Sigmoid colon (tissue), 7 donors: Measurements from ENCODE around the gene PCSK9. TPM values are rescaled to one million over a fixed set of nuclear protein-coding genes. Genes with fewer than 3 reads are reported as not detected.

Experiments used
- DNase-seq: peaks from one replicate; pipeline ENCODE4 v3.0.0-alpha.2; 2019
- H3K27ac ChIP-seq, 4 donors: fragments of 200-600 bp; sonication (generic); one replicate each; pipeline ENCODE4 v1.5.1; 2016 to 2019; ENCODE audit warnings: mild to moderate bottlenecking in 1 of 4
- H3K27me3 ChIP-seq, 3 donors: fragments of 200-600 bp; sonication (generic); one replicate each; pipeline ENCODE4 v1.5.1; 2019; ENCODE audit warnings: mild to moderate bottlenecking in 1 of 3
- H3K36me3 ChIP-seq, 4 donors: fragments of 200-600 bp; sonication (generic); one replicate each; pipeline ENCODE4 v1.5.1; 2016 to 2019
- H3K4me1 ChIP-seq, 4 donors: fragments of 200-600 bp; sonication (generic); one replicate each; pipeline ENCODE4 v1.5.1; 2017 to 2019
- H3K4me3 ChIP-seq, 4 donors: fragments of 200-600 bp; sonication (generic); one replicate each; pipeline ENCODE4 v1.5.1; 2017 to 2019; ENCODE audit warnings: mild to moderate bottlenecking in 2 of 4, moderate library complexity in 1 of 4
- H3K9me3 ChIP-seq, 4 donors: fragments of 200-600 bp in 3 of 4; sonication (generic) in 3 of 4; one replicate each; pipeline versions ENCODE4 v1.5.1 to v1.6.1; 2013 to 2019
- CTCF ChIP-seq, 4 experiments: fragments of 450-650 bp in 3 of 4; fragments of 200-600 bp in 1 of 4; IDR thresholded peaks; one replicate each; pipeline ENCODE4 v1.5.1; 2016 to 2019; ENCODE audit warnings: antibody characterized with exemption in 4 of 4, mild to moderate bottlenecking in 3 of 4, moderate library complexity in 2 of 4
- EP300 ChIP-seq, 4 donors: sonication (generic); formaldehyde crosslinking; IDR thresholded peaks; one replicate each; pipeline ENCODE4 v1.6.1; 2017; ENCODE audit warnings: antibody characterized with exemption in 4 of 4
- POLR2A ChIP-seq, 2 donors: fragments of 450-650 bp; IDR thresholded peaks; one replicate each; pipeline ENCODE4 v1.6.1; 2016; ENCODE audit warnings: antibody characterized with exemption in 2 of 2, mild to moderate bottlenecking in 2 of 2, moderate library complexity in 2 of 2
- POLR2AphosphoS5 ChIP-seq, 4 donors: sonication (generic); formaldehyde crosslinking; IDR thresholded peaks; one replicate each; pipeline ENCODE4 v1.6.1; 2017; ENCODE audit warnings: antibody characterized with exemption in 4 of 4
- WGBS, 2 donors: extraction: QIAGEN DNeasy Blood & Tissue Kit; methylation state at CpG; one replicate each; pipeline ENCODE4 v1.1.7; 2013; 5-methylcytosine and 5-hydroxymethylcytosine counted together
- intact Hi-C: fragments of 100-400 bp; cut with DNase I; formaldehyde crosslinking; loops from one replicate; pipeline ENCODE4 v1.15.1; 2023
- polyA plus RNA-seq, 3 donors: library from polyadenylated mRNA; stranded (reverse); fragments of 200-250 nt; gene quantifications; one replicate each; pipeline ENCODE4 v1.2.3, GENCODE V29; 2013
- total RNA-seq, 4 donors: library from RNA; depleted of rRNA; stranded (reverse); fragments of >200 nt; gene quantifications; one replicate each; pipeline ENCODE4 v1.1.0, GENCODE V29; 2016
- donor health status: healthy with polysubstance abuse.
- donor health status: Bipolar disorder and iron deficiency.
- donor health status: healthy.

The PCSK9 gene
- under 1 TPM in 1 of 4 donors, not detected in 3; 0.28 TPM for total RNA-seq
- 10 to 100 TPM in 1 of 3 donors, 1 to 10 TPM in 2; 1.2 to 41.9 (median 5.5) TPM for polyA plus RNA-seq

- H3K4me1 ChIP-seq = peaks cover 0 to 15% (median 11%) of the 10 kb centered on the region in 4 donors
- no peak for TF ChIP-seq EP300 (IDR thresholded peaks at IDR 0.05)
- no peak for TF ChIP-seq POLR2A (IDR thresholded peaks at IDR 0.05)
- TF ChIP-seq CTCF (IDR thresholded peaks at IDR 0.05) = no peak
- TF ChIP-seq POLR2AphosphoS5 (IDR thresholded peaks at IDR 0.05) = no peak
- DNase-seq = no peak
- H3K4me3 ChIP-seq = peak within 1 kb of the TSS in 1 of 4 donors; percentile 6
- intact Hi-C loops = no loop called here
- H3K27me3 ChIP-seq = peaks cover 0 to 52% (median 32%) of the 10 kb centered on the region in 3 donors
- H3K9me3 ChIP-seq = no peaks in the 10 kb centered on the region
- WGBS, 2 donors = 1 to 4% methylated on average over 67 of the region's 67 CpGs
- no peaks in the 10 kb centered on the region for H3K36me3 ChIP-seq
- no peak within 1 kb of the TSS for H3K27ac ChIP-seq
These were observed at the start of gene PCSK9 for GRCh38 chr1:55039342-55040082. TSS of gene PCSK9 (plus strand) at chr1:55039548. CDS start at chr1:55039838, 290 bp downstream.

- no peak for DNase-seq
- H3K4me3 ChIP-seq = no peak overlapping the region
- TF ChIP-seq EP300 (IDR thresholded peaks at IDR 0.05) (no peak), CTCF (IDR thresholded peaks at IDR 0.05) (no peak), POLR2AphosphoS5 (IDR thresholded peaks at IDR 0.05) (no peak), POLR2A (IDR thresholded peaks at IDR 0.05) (no peak)
- H3K27ac ChIP-seq = peak overlapping the region in 1 of 4 donors; percentile 47
- H3K4me1 ChIP-seq = peaks cover 0 to 30% (median 23%) of the 10 kb centered on the region in 4 donors
- H3K36me3 ChIP-seq = no peaks in the 10 kb centered on the region
- H3K27me3 ChIP-seq = peaks cover 0 to under 1% (median 0%) of the 10 kb centered on the region in 3 donors
- intact Hi-C loops = no loop called here
- no peaks in the 10 kb centered on the region for H3K9me3 ChIP-seq
- WGBS, 2 donors = 70 to 77% methylated on average over 13 of the region's 13 CpGs
These were observed 49.2 kb upstream of the PCSK9 start for GRCh38 chr1:54989968-54990810.

GRCh38 chr1:54990916-54991315, 48.4 kb upstream of the PCSK9 start:
- intact Hi-C loops = no loop called here
- Histone ChIP-seq H3K9me3 (no peaks in the 10 kb centered on the region), H3K27me3 (peaks cover 0 to 8% (median 3%) of the 10 kb centered on the region in 3 donors), H3K36me3 (no peaks in the 10 kb centered on the region), H3K27ac (no peak overlapping the region), H3K4me1 (peaks cover 0 to 30% (median 23%) of the 10 kb centered on the region in 4 donors), H3K4me3 (no peak overlapping the region)
- DNase-seq = no peak
- WGBS, 2 donors = 65 to 83% methylated on average over 4 of the region's 4 CpGs
- TF ChIP-seq POLR2A (IDR thresholded peaks at IDR 0.05) (no peak), EP300 (IDR thresholded peaks at IDR 0.05) (no peak), CTCF (IDR thresholded peaks at IDR 0.05) (no peak), POLR2AphosphoS5 (IDR thresholded peaks at IDR 0.05) (no peak)

GRCh38 chr1:54991939-54992338, 47.4 kb upstream of the PCSK9 start:
- Histone ChIP-seq H3K27ac (no peak overlapping the region), H3K9me3 (no peaks in the 10 kb centered on the region), H3K36me3 (no peaks in the 10 kb centered on the region), H3K27me3 (peaks cover 0 to 18% (median 12%) of the 10 kb centered on the region in 3 donors), H3K4me3 (no peak overlapping the region), H3K4me1 (peaks cover 0 to 38% (median 31%) of the 10 kb centered on the region in 4 donors)
- no peak for DNase-seq
- no peak for TF ChIP-seq CTCF (IDR thresholded peaks at IDR 0.05)
- TF ChIP-seq POLR2AphosphoS5 (IDR thresholded peaks at IDR 0.05) = no peak
- no peak for TF ChIP-seq EP300 (IDR thresholded peaks at IDR 0.05)
- TF ChIP-seq POLR2A (IDR thresholded peaks at IDR 0.05) = no peak
- 65 to 68% methylated on average over 12 of the region's 12 CpGs for WGBS, 2 donors
- intact Hi-C loops = no loop called here
